Measurements from ENCODE around the gene CNTNAP2. TPM values are rescaled to one million over a fixed set of nuclear protein-coding genes. Genes with fewer than 3 reads are reported as not detected.

Gene CNTNAP2
- total and polyA plus RNA-seq, 12 donors = 0.07 to 0.77 (median 0.24) TPM

- Histone ChIP-seq H3K4me1 (peaks cover 0 to 5% (median 0%) of the 10 kb centered on the region in 9 donors), H3K27me3 (peaks cover 0 to 31% (median 4%) of the 10 kb centered on the region in 7 donors), H3K36me3 (no peaks in the 10 kb centered on the region), H3K9me3 (peaks cover 0 to 4% (median 0%) of the 10 kb centered on the region in 11 donors), H3K4me3 (no peak overlapping the region), H3K27ac (no peak overlapping the region)
- TF ChIP-seq CTCF (IDR thresholded peaks at IDR 0.05) = no peak
- intact Hi-C loops (cut with DNase I) = loop anchor here in 2 of 10 donors (5.0 to 10.0 kb wide), 2 partner anchors 80 to 82 kb away; no protein-coding TSS in a partner anchor
- 79 to 97% methylated on average over 1 of the region's 1 CpG for WGBS, 2 donors
- DNase-seq = no peak
- no peak for ATAC-seq
Measured at GRCh38 chr7:148234715-148235114, 2118.1 kb downstream of the CNTNAP2 start.

GRCh38 chr7:148238761-148239325 lies 2122.2 kb downstream of the CNTNAP2 start:
- DNase-seq = no peak
- 49 to 51% methylated on average over 1 of the region's 1 CpG for WGBS, 2 donors
- Histone ChIP-seq H3K9me3 (peaks cover 0 to 4% (median 0%) of the 10 kb centered on the region in 11 donors), H3K27ac (no peak overlapping the region), H3K27me3 (peaks cover 0 to 41% (median 17%) of the 10 kb centered on the region in 7 donors), H3K36me3 (no peaks in the 10 kb centered on the region), H3K4me1 (peaks cover 0 to 5% (median 0%) of the 10 kb centered on the region in 9 donors), H3K4me3 (no peak overlapping the region)
- ATAC-seq = peak in 1 of 8 donors; percentile 75
- no peak for TF ChIP-seq CTCF (IDR thresholded peaks at IDR 0.05)
- intact Hi-C loops (cut with DNase I) = loop anchor here in 1 of 10 donors (10.0 kb wide), 1 partner anchor 84 kb away; no protein-coding TSS in a partner anchor

- no peak for ATAC-seq
- no peak for TF ChIP-seq CTCF (IDR thresholded peaks at IDR 0.05)
- Histone ChIP-seq H3K27me3 (peaks cover 0 to 61% (median 19%) of the 10 kb centered on the region in 7 donors), H3K4me1 (peaks cover 0 to 5% (median 0%) of the 10 kb centered on the region in 9 donors), H3K9me3 (no peaks in the 10 kb centered on the region), H3K27ac (no peak overlapping the region), H3K36me3 (no peaks in the 10 kb centered on the region), H3K4me3 (no peak overlapping the region)
- DNase-seq = no peak
- intact Hi-C loops (cut with DNase I) = loop anchor here in 3 of 10 donors (5.0 to 10.0 kb wide), 3 partner anchors 129 to 137 kb away; no protein-coding TSS in a partner anchor
- 72 to 85% methylated on average over 3 of the region's 3 CpGs for WGBS, 2 donors
Measured at GRCh38 chr7:148241700-148242293, 2125.2 kb downstream of the CNTNAP2 start.

DNA sequence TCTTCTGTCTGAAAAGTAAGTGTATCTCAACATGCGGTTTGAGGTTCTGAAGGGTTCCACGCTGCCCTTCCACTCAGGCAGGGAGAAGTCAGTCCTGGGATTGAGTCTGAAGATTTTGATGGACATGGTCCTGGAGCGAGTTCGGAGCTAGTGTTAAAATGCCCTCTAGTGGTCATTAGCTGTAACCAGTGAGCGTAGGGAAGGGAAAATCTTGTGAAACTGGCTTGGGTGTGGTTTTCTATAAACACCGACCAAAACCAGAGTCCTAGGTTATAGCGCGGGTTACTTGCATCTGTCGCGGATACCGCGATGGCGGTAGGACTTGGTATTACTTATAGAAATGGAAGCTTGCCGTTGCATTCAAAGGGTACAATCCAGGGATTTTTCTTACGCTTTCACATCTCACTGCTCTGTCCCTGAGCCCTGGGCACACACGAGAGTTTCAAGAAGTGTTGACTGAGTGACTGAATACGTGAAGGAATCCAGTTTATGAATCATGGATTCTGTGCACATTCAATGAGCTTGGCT lies 2125.8 kb downstream of the CNTNAP2 start:
- H3K9me3 ChIP-seq = no peaks in the 10 kb centered on the region
- intact Hi-C loops (cut with DNase I) = loop anchor here in 3 of 10 donors (5.0 to 10.0 kb wide), 3 partner anchors 130 to 138 kb away; no protein-coding TSS in a partner anchor
- H3K27me3 ChIP-seq = peaks cover 0 to 61% (median 19%) of the 10 kb centered on the region in 7 donors
- H3K4me1 ChIP-seq = peaks cover 0 to 5% (median 0%) of the 10 kb centered on the region in 9 donors
- peak in 1 of 2 donors; percentile 14 for DNase-seq
- no peak overlapping the region for H3K27ac ChIP-seq
- ATAC-seq = peak in 7 of 8 donors; percentile 52 to 88 (median 71)
- peak; percentile 64 to 86 (median 81) for TF ChIP-seq CTCF (IDR thresholded peaks at IDR 0.05)
- no peaks in the 10 kb centered on the region for H3K36me3 ChIP-seq
- WGBS, 2 donors = 7 to 8% methylated on average over 17 of the region's 17 CpGs
- H3K4me3 ChIP-seq = peak overlapping the region in 2 of 10 donors; percentile 12 to 16

Measured in heart right ventricle (tissue), 16 donors.